ENCODE results near the gene FASTKD3.

FASTKD3 gene

DNA sequence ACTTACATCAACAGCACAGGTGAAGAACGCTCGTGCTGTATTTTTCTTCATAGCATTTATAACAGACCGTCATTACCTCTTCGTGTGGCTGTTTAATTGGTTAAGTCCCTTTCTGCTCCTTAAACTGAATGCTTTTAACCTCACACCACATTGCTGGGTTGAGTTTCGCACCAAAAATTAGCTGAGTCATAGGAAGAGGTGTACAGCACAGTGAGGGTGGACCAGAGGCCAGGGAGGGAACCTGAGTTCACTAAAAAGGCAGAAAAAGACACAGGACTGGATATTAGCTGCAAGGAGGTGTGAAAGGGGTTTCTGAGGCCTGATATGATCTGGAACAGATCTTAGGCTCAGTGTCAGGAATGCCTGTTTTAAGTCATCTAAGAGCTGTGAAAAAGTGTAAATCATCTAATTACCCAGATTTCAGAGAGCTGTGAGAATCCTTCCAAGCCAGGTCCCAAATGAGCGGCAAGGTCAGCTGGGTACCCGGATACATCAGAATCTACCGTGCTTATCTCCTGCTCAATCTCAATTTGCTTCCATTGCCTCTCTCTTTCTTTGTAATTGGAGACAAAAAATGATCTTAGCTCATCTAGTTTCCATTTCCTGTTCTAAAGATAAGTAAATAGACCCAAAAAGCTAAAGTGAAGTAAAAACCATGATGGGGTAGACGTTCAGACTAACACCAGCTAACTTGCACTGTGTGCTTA is 10.8 kb downstream of the FASTKD3 start:
- H3K27ac ChIP-seq (replicated peaks; ENCODE audit: low read length), result no peak overlapping the region
- H2BK15ac ChIP-seq (ENCODE audit: low read length), result no peak overlapping the region
- no peak overlapping the region for H2AK5ac ChIP-seq (ENCODE audit: low read depth, low read length)
- H3K14ac ChIP-seq (ENCODE audit: low read length), result no peak overlapping the region
- no peaks in the 10 kb centered on the region for H3K4me1 ChIP-seq (ENCODE audit: control insufficient read depth in 2 of 2, insufficient read depth in 1 of 2, low read depth in 1 of 2, low read length in 2 of 2)
- H3K4ac ChIP-seq (ENCODE audit: low read length), result no peak overlapping the region
- peaks cover 0 to 3% of the 10 kb centered on the region in 2 donors for H3K9me3 ChIP-seq (replicated peaks in 1 of 2; ENCODE audit: control insufficient read depth in 2 of 2, insufficient read depth in 1 of 2, low read depth in 1 of 2, low read length in 2 of 2)
- H2BK5ac ChIP-seq (ENCODE audit: low read length), result no peak overlapping the region
- H4K8ac ChIP-seq (ENCODE audit: low read depth, low read length), result no peak overlapping the region
- H3K9ac ChIP-seq (ENCODE audit: low read depth, low read length, poor library complexity), result no peak overlapping the region
- H3K18ac ChIP-seq (ENCODE audit: low read length), result no peak overlapping the region
- no peaks in the 10 kb centered on the region for H3K79me1 ChIP-seq (ENCODE audit: low read depth, low read length)
- DNase-seq (ENCODE audit: low spot score), result no peak
- WGBS, 2 donors (ENCODE audit: extremely low coverage in 2 of 2, insufficient read length in 2 of 2, insufficient replicate concordance in 1 of 2), result no CpG with 5 or more reads among the region's 9 CpGs
- H4K91ac ChIP-seq (ENCODE audit: low read depth, low read length, poor library complexity), result no peak overlapping the region
- no peak overlapping the region for H3K4me2 ChIP-seq (ENCODE audit: insufficient read depth, low read length, poor library complexity, severe bottlenecking)
- H3K27me3 ChIP-seq (ENCODE audit: control insufficient read depth in 3 of 3, insufficient read depth in 3 of 3, low read depth in 1 of 3, low read length in 3 of 3), result peaks cover 0 to 2% (median 0%) of the 10 kb centered on the region in 3 experiments
- H3K36me3 ChIP-seq (replicated peaks in 1 of 2; ENCODE audit: control insufficient read depth in 2 of 2, insufficient read depth in 2 of 2, low read length in 2 of 2), result peaks cover 11 to 57% of the 10 kb centered on the region in 2 donors
- H3K4me3 ChIP-seq (ENCODE audit: low read length in 2 of 2), result no peak overlapping the region
- H2BK120ac ChIP-seq (ENCODE audit: low read depth, low read length), result no peak overlapping the region
- H3K23ac ChIP-seq (ENCODE audit: low read depth, low read length, poor library complexity), result no peak overlapping the region
- no peak overlapping the region for H2BK12ac ChIP-seq (ENCODE audit: low read length)
- no peak overlapping the region for H2AFZ ChIP-seq (ENCODE audit: low read length)

DNA sequence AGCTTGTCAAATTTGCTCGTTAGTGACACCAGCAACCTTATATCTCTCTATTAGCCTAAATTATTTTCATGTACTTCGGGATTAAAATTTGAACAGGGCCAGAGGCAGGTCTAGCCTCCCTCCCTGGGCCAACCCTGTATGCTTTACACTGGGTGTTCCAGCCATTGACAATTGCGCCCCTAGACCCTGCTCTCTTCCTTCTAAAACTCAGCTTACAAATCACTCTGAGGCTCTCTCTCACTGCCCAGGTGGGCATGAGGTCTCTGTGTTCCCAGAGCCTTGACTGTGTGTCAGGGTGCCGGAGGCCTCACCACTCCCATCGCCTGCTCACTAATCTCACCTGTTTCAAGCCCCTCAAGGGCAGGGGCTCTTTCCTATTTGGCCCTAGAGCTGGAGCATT is 11.5 kb downstream of the FASTKD3 start:
- Histone ChIP-seq H3K4me1 (ENCODE audit: control insufficient read depth in 2 of 2, insufficient read depth in 1 of 2, low read depth in 1 of 2, low read length in 2 of 2) (no peaks in the 10 kb centered on the region), H3K4me3 (ENCODE audit: low read length in 2 of 2) (peak overlapping the region in 1 of 2 donors; percentile 43), H3K27me3 (ENCODE audit: control insufficient read depth in 3 of 3, insufficient read depth in 3 of 3, low read depth in 1 of 3, low read length in 3 of 3) (peaks cover 0 to 2% (median 0%) of the 10 kb centered on the region in 3 experiments), H2BK12ac (ENCODE audit: low read length) (no peak overlapping the region), H2BK5ac (ENCODE audit: low read length) (no peak overlapping the region), H2AK5ac (ENCODE audit: low read depth, low read length) (no peak overlapping the region), H2BK15ac (ENCODE audit: low read length) (no peak overlapping the region), H2AFZ (ENCODE audit: low read length) (no peak overlapping the region), H3K36me3 (replicated peaks in 1 of 2; ENCODE audit: control insufficient read depth in 2 of 2, insufficient read depth in 2 of 2, low read length in 2 of 2) (peaks cover 11 to 50% of the 10 kb centered on the region in 2 donors), H3K4me2 (ENCODE audit: insufficient read depth, low read length, poor library complexity, severe bottlenecking) (no peak overlapping the region), H3K14ac (ENCODE audit: low read length) (no peak overlapping the region), H3K79me1 (ENCODE audit: low read depth, low read length) (no peaks in the 10 kb centered on the region), H3K23ac (ENCODE audit: low read depth, low read length, poor library complexity) (peak overlapping the region; percentile 6), H3K4ac (ENCODE audit: low read length) (no peak overlapping the region), H2BK120ac (ENCODE audit: low read depth, low read length) (no peak overlapping the region), H3K9me3 (replicated peaks in 1 of 2; ENCODE audit: control insufficient read depth in 2 of 2, insufficient read depth in 1 of 2, low read depth in 1 of 2, low read length in 2 of 2) (peaks cover 0 to 3% of the 10 kb centered on the region in 2 donors), H4K91ac (ENCODE audit: low read depth, low read length, poor library complexity) (no peak overlapping the region), H4K8ac (ENCODE audit: low read depth, low read length) (no peak overlapping the region), H3K18ac (ENCODE audit: low read length) (no peak overlapping the region), H3K27ac (replicated peaks; ENCODE audit: low read length) (no peak overlapping the region), H3K9ac (ENCODE audit: low read depth, low read length, poor library complexity) (no peak overlapping the region)
- WGBS, 2 donors (ENCODE audit: extremely low coverage in 2 of 2, insufficient read length in 2 of 2, insufficient replicate concordance in 1 of 2), result no CpG with 5 or more reads among the region's 5 CpGs
- no peak for DNase-seq (ENCODE audit: low spot score)

DNA sequence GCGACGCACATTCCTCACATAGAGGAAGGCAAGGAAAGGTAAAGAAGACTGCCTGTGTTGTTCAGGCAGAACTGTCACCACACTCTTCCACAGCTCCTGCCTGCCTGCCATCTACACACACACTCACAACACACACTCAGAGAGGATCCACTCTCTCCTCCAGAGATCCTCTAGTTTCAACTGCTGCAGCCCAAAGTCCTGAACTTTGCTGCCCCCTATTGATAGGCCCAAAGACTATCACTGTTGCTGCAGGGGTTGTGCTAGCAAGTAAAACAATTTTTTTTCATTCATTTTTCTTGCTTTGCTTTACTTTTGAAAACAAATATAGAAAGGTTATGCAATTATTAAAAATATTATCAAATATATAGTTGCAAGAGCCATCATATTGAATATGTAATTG is 12.0 kb downstream of the FASTKD3 start:
- H3K79me1 ChIP-seq (ENCODE audit: low read depth, low read length), result no peaks in the 10 kb centered on the region
- no peak overlapping the region for H3K18ac ChIP-seq (ENCODE audit: low read length)
- no peak overlapping the region for H2BK120ac ChIP-seq (ENCODE audit: low read depth, low read length)
- no peak overlapping the region for H3K14ac ChIP-seq (ENCODE audit: low read length)
- H2BK15ac ChIP-seq (ENCODE audit: low read length), result no peak overlapping the region
- peaks cover 0 to 2% (median 0%) of the 10 kb centered on the region in 3 experiments for H3K27me3 ChIP-seq (ENCODE audit: control insufficient read depth in 3 of 3, insufficient read depth in 3 of 3, low read depth in 1 of 3, low read length in 3 of 3)
- H2AFZ ChIP-seq (ENCODE audit: low read length), result no peak overlapping the region
- H4K91ac ChIP-seq (ENCODE audit: low read depth, low read length, poor library complexity), result no peak overlapping the region
- no peak overlapping the region for H3K4me3 ChIP-seq (ENCODE audit: low read length in 2 of 2)
- peaks cover 8 to 45% of the 10 kb centered on the region in 2 donors for H3K36me3 ChIP-seq (replicated peaks in 1 of 2; ENCODE audit: control insufficient read depth in 2 of 2, insufficient read depth in 2 of 2, low read length in 2 of 2)
- no peak overlapping the region for H2BK12ac ChIP-seq (ENCODE audit: low read length)
- no peaks in the 10 kb centered on the region for H3K4me1 ChIP-seq (ENCODE audit: control insufficient read depth in 2 of 2, insufficient read depth in 1 of 2, low read depth in 1 of 2, low read length in 2 of 2)
- no peak overlapping the region for H3K4me2 ChIP-seq (ENCODE audit: insufficient read depth, low read length, poor library complexity, severe bottlenecking)
- H3K4ac ChIP-seq (ENCODE audit: low read length), result no peak overlapping the region
- H3K27ac ChIP-seq (replicated peaks; ENCODE audit: low read length), result no peak overlapping the region
- WGBS, 2 donors (ENCODE audit: extremely low coverage in 2 of 2, insufficient read length in 2 of 2, insufficient replicate concordance in 1 of 2), result no CpG with 5 or more reads among the region's 2 CpGs
- no peak overlapping the region for H2BK5ac ChIP-seq (ENCODE audit: low read length)
- H4K8ac ChIP-seq (ENCODE audit: low read depth, low read length), result no peak overlapping the region
- H3K23ac ChIP-seq (ENCODE audit: low read depth, low read length, poor library complexity), result no peak overlapping the region
- DNase-seq (ENCODE audit: low spot score), result peak; percentile 23
- no peak overlapping the region for H2AK5ac ChIP-seq (ENCODE audit: low read depth, low read length)
- H3K9me3 ChIP-seq (replicated peaks in 1 of 2; ENCODE audit: control insufficient read depth in 2 of 2, insufficient read depth in 1 of 2, low read depth in 1 of 2, low read length in 2 of 2), result peaks cover 0 to 3% of the 10 kb centered on the region in 2 donors
- H3K9ac ChIP-seq (ENCODE audit: low read depth, low read length, poor library complexity), result no peak overlapping the region

DNA sequence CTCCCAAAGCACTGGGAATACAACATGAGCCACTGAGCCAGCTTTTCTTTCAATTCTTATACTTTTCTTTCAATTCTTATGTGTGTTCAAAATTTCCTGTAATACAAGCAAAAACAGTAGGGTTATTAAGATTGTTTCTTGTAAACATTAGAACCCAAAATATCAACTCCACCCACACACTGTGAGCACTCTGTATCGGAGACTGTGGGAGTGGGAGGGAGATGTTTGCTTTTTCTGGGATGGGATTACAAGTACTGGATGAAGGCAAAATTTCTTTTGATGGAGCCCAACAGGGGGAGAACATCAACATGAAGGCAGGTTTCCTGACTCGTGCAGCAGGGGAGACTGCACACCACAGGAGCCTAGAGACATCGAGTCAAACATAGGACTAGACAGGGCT is 13.2 kb downstream of the FASTKD3 start:
- Histone ChIP-seq H3K27ac (replicated peaks; ENCODE audit: low read length) (no peak overlapping the region), H3K36me3 (replicated peaks in 1 of 2; ENCODE audit: control insufficient read depth in 2 of 2, insufficient read depth in 2 of 2, low read length in 2 of 2) (peaks cover 5 to 32% of the 10 kb centered on the region in 2 donors), H2AFZ (ENCODE audit: low read length) (no peak overlapping the region), H3K14ac (ENCODE audit: low read length) (no peak overlapping the region), H3K9me3 (replicated peaks in 1 of 2; ENCODE audit: control insufficient read depth in 2 of 2, insufficient read depth in 1 of 2, low read depth in 1 of 2, low read length in 2 of 2) (peaks cover 3% of the 10 kb centered on the region in 2 donors), H2BK15ac (ENCODE audit: low read length) (no peak overlapping the region), H3K9ac (ENCODE audit: low read depth, low read length, poor library complexity) (no peak overlapping the region), H3K4me3 (ENCODE audit: low read length in 2 of 2) (no peak overlapping the region), H2BK5ac (ENCODE audit: low read length) (no peak overlapping the region), H2AK5ac (ENCODE audit: low read depth, low read length) (no peak overlapping the region), H3K4me1 (ENCODE audit: control insufficient read depth in 2 of 2, insufficient read depth in 1 of 2, low read depth in 1 of 2, low read length in 2 of 2) (no peaks in the 10 kb centered on the region), H3K79me1 (ENCODE audit: low read depth, low read length) (no peaks in the 10 kb centered on the region), H4K8ac (ENCODE audit: low read depth, low read length) (no peak overlapping the region), H2BK120ac (ENCODE audit: low read depth, low read length) (no peak overlapping the region), H3K4me2 (ENCODE audit: insufficient read depth, low read length, poor library complexity, severe bottlenecking) (no peak overlapping the region), H3K23ac (ENCODE audit: low read depth, low read length, poor library complexity) (no peak overlapping the region), H3K4ac (ENCODE audit: low read length) (no peak overlapping the region), H4K91ac (ENCODE audit: low read depth, low read length, poor library complexity) (no peak overlapping the region), H3K18ac (ENCODE audit: low read length) (no peak overlapping the region), H2BK12ac (ENCODE audit: low read length) (no peak overlapping the region), H3K27me3 (ENCODE audit: control insufficient read depth in 3 of 3, insufficient read depth in 3 of 3, low read depth in 1 of 3, low read length in 3 of 3) (peaks cover 0 to 2% (median 0%) of the 10 kb centered on the region in 3 experiments)
- no CpG with 5 or more reads among the region's 3 CpGs for whole genome bisulfite sequencing, 2 donors (ENCODE audit: extremely low coverage in 2 of 2, insufficient read length in 2 of 2, insufficient replicate concordance in 1 of 2)
- DNase-seq (ENCODE audit: low spot score), result no peak

Measured in neuronal stem cell (in vitro differentiated cells).